ENCODE measurements around the gene HS3ST5. TPM values are rescaled to one million over a fixed set of nuclear protein-coding genes. Genes with fewer than 3 reads are reported as not detected.
A peak's percentile ranks its signal among the peaks of the same experiment; 100 is the strongest.

Gene HS3ST5
- total RNA-seq, 1 experiment from 2014 or later, result 14.4 TPM

DNA sequence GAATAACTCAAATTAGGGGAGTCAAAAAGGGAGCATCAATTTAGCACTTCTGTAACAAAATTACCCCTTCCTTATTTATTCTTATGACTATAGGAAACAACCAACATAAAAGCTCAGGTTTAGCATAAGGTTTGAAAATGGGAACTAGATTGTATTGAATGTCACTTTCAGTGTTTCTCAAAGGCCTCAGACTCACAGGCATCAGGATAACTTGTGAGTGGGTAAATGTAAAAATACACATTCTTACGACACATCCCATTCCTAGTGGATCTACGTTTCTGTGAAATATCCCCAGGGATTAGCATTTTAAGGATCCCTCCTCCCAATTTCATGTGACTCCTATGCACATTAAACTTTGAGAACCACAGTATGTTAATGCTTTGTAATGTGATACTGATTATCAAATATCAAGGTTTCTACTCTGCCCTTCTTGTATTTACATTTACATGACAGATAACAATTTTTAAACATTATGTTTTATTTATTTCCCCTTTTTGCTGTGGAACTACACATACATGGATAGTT lies 114.8 kb downstream of the HS3ST5 start:
- H3K27ac Mint-ChIP-seq, result 0 out of 7 replicates have a peak overlapping the region, but pooled peaks of 1 of the 3 experiments have one; percentile 61
- H3K9me3 Mint-ChIP-seq, result peaks cover 18 to 24% of the 10 kb centered on the region in 2 experiments
- Histone ChIP-seq H2AK5ac (ENCODE audit: insufficient read length, low read length) (no peak overlapping the region), H3K4ac (ENCODE audit: low read depth, low read length) (no peak overlapping the region), H4K8ac (replicated peaks; ENCODE audit: insufficient read length, low read depth, low read length) (no peak overlapping the region), H3K23me2 (ENCODE audit: insufficient read length, low read depth, low read length, poor library complexity, severe bottlenecking) (no peaks in the 10 kb centered on the region), H3K9ac (ENCODE audit: extremely low read depth, insufficient read length, low read length) (no peak overlapping the region), H2BK20ac (ENCODE audit: low read depth, low read length, poor library complexity, severe bottlenecking) (no peak overlapping the region), H3K4me2 (ENCODE audit: insufficient read depth, insufficient read length, low read length) (no peak overlapping the region), H3K56ac (ENCODE audit: insufficient read length, low read depth, low read length) (no peak overlapping the region), H4K5ac (ENCODE audit: insufficient read length, low read depth, low read length) (no peak overlapping the region), H3K27me3 (ENCODE audit: insufficient read depth, low read length) (no peaks in the 10 kb centered on the region), H3K4me1 (ENCODE audit: insufficient read depth, low read length) (peaks cover 7% of the 10 kb centered on the region; the same call in 1 of the 2 replicates), H2BK5ac (ENCODE audit: insufficient read length, low read length) (no peak overlapping the region), H3K79me1 (ENCODE audit: insufficient read depth, low read depth, low read length, poor library complexity, severe bottlenecking) (no peaks in the 10 kb centered on the region), H3K18ac (ENCODE audit: insufficient read length, low read depth, low read length) (no peak overlapping the region), H2AFZ (ENCODE audit: low read length) (no peak overlapping the region), H2BK15ac (ENCODE audit: low read depth, low read length) (no peak overlapping the region), H2BK12ac (ENCODE audit: insufficient read length, low read depth, low read length) (no peak overlapping the region), H3T11ph (ENCODE audit: low read length) (no peak overlapping the region), H3K79me2 (ENCODE audit: insufficient read depth, low read length) (no peaks in the 10 kb centered on the region), H3K9me3 (ENCODE audit: control insufficient read depth, low read depth, low read length) (peaks cover 6% of the 10 kb centered on the region), H3K14ac (ENCODE audit: insufficient read depth, low read length) (no peak overlapping the region), H4K20me1 (ENCODE audit: control insufficient read depth, insufficient read depth, insufficient read length) (no peaks in the 10 kb centered on the region), H4K91ac (ENCODE audit: insufficient read length, low read depth, low read length) (no peak overlapping the region), H3K27ac (ENCODE audit: insufficient read length, low read depth, low read length) (no peak overlapping the region), H3K23ac (ENCODE audit: insufficient read length, low read depth, low read length) (no peak overlapping the region), H2BK120ac (ENCODE audit: low read depth, low read length, poor library complexity, severe bottlenecking) (no peak overlapping the region)
- TF ChIP-seq, protein P1, sequence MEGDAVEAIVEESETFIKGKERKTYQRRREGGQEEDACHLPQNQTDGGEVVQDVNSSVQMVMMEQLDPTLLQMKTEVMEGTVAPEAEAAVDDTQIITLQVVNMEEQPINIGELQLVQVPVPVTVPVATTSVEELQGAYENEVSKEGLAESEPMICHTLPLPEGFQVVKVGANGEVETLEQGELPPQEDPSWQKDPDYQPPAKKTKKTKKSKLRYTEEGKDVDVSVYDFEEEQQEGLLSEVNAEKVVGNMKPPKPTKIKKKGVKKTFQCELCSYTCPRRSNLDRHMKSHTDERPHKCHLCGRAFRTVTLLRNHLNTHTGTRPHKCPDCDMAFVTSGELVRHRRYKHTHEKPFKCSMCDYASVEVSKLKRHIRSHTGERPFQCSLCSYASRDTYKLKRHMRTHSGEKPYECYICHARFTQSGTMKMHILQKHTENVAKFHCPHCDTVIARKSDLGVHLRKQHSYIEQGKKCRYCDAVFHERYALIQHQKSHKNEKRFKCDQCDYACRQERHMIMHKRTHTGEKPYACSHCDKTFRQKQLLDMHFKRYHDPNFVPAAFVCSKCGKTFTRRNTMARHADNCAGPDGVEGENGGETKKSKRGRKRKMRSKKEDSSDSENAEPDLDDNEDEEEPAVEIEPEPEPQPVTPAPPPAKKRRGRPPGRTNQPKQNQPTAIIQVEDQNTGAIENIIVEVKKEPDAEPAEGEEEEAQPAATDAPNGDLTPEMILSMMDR (conservative IDR thresholded peaks at IDR 0.05), result no peak
- WGBS (ENCODE audit: extremely low coverage, insufficient read length, low lambda C conversion rate), result no CpG with 5 or more reads among the region's 2 CpGs
- H3K4me1 Mint-ChIP-seq, result peaks cover 27 to 28% of the 10 kb centered on the region in 2 experiments
- H3K27me3 Mint-ChIP-seq (ENCODE audit: low read depth), result no peaks in the 10 kb centered on the region
- H3K36me3 Mint-ChIP-seq (ENCODE audit: insufficient read depth in 1 of 3, low read depth in 3 of 3), result peaks cover 19 to 37% (median 27%) of the 10 kb centered on the region in 3 experiments
- H3K4me3 Mint-ChIP-seq, result no peak overlapping the region
- no peak for DNase-seq
